Panc1 (cell line): ENCODE results near the gene ARPP19. TPM values are rescaled to one million over a fixed set of nuclear protein-coding genes. Genes with fewer than 3 reads are reported as not detected.

Experiments used
- ATAC-seq: fragments of 200-7000 bp; cut with Tn5 transposase; 2 replicates; pipeline ENCODE4 v1.9.1; 2020; ENCODE audit warnings: mild to moderate bottlenecking, moderate library complexity
- BruUV-seq: library from RNA; stranded (reverse); fragments of 400-500 nt; replicated peaks from 2 replicates; lab custom pipeline; 2021; lab: Mats Ljungman, UMichigan
- CTCF ChIA-PET: fragments of 300-600 bp; sonication (Branson Sonifier 250); formaldehyde crosslinking; loops from one replicate; lab custom pipeline; 2022; ENCODE audit warnings: antibody characterized with exemption; lab: Charles Lee
- POLR2A ChIA-PET: fragments of 300-600 bp; sonication (Branson Sonifier 250); formaldehyde crosslinking; loops from one replicate; lab custom pipeline; 2022; ENCODE audit warnings: antibody characterized with exemption; lab: Charles Lee
- DNase-seq: peaks from one replicate; pipeline ENCODE4 v3.0.0-alpha.2; 2010; ENCODE audit warnings: low read depth, low spot score
- H3K27ac ChIP-seq: 2 replicates; pipeline ENCODE4 v1.5.1; 2011; ENCODE audit warnings: mild to moderate bottlenecking, low read length, inconsistent platforms
- H3K27me3 ChIP-seq: fragments of 200-500 bp; sonication (Bioruptor generic); 2 replicates; pipeline ENCODE4 v1.6.0; 2014; ENCODE audit warnings: low read length, inconsistent platforms; ENCODE audit not compliant: control insufficient read depth, insufficient read depth
- H3K36me3 ChIP-seq: fragments of 200-500 bp; sonication (Bioruptor generic); 2 replicates; pipeline ENCODE4 v1.5.1; 2014; ENCODE audit warnings: inconsistent platforms, mild to moderate bottlenecking, low read length, moderate library complexity; ENCODE audit not compliant: control insufficient read depth, insufficient read depth
- H3K4me1 ChIP-seq: 2 replicates; pipeline ENCODE4 v1.5.1; 2011; ENCODE audit warnings: inconsistent platforms, mild to moderate bottlenecking, low read length, moderate library complexity; ENCODE audit not compliant: control insufficient read depth, insufficient read depth
- H3K4me3 ChIP-seq, 2 experiments: 2 replicates each; pipeline ENCODE4 v1.5.1; 2011 to 2012; ENCODE audit warnings: low read depth in 2 of 2, low read length in 2 of 2, mild to moderate bottlenecking in 2 of 2, inconsistent platforms in 1 of 2, moderate library complexity in 1 of 2
- H3K9me3 ChIP-seq: fragments of 200-500 bp; sonication (Bioruptor generic); 2 replicates; pipeline ENCODE4 v1.5.1; 2014; ENCODE audit warnings: low read depth, mild to moderate bottlenecking, inconsistent platforms, low read length, moderate library complexity; ENCODE audit not compliant: control insufficient read depth, insufficient read depth
- POLR2AphosphoS5 ChIP-seq: IDR thresholded peaks from 2 replicates; pipeline ENCODE4 v1.6.1; 2012; ENCODE audit warnings: mild to moderate bottlenecking, low read depth, low read length, moderate library complexity
- SIN3A ChIP-seq: IDR thresholded peaks from 2 replicates; pipeline ENCODE4 v1.6.1; 2012; ENCODE audit warnings: low read depth, mild to moderate bottlenecking, low read length, moderate library complexity, borderline replicate concordance; ENCODE audit not compliant: insufficient read depth
- TCF7L2 ChIP-seq: IDR thresholded peaks from 2 replicates; pipeline ENCODE4 v1.6.1; 2011; ENCODE audit warnings: mild to moderate bottlenecking, low read depth, low read length, inconsistent platforms
- in situ Hi-C: cut with HindIII; loops from 2 replicates; pipeline ENCODE4 v1.10.0; 2016; ENCODE audit warnings: low sequenced_read_pairs, low pct_unique_long_range_greater_than_20kb
- intact Hi-C: fragments of 100-400 bp; cut with micrococcal nuclease; formaldehyde crosslinking; loops from one replicate; pipeline ENCODE4 v1.10.0; 2022; ENCODE audit not compliant: unreplicated experiment
- total RNA-seq: library from RNA; stranded (reverse); gene quantifications from one replicate; pipeline ENCODE4 v1.2.1, GENCODE V29; 2021; ENCODE audit not compliant: unreplicated experiment
- TF ChIP-seq, protein P1 (sequence below): fragments of 450-650 bp; IDR thresholded peaks from 2 replicates; pipeline ENCODE4 v1.5.1; 2017; ENCODE audit warnings: mild to moderate bottlenecking
- TF ChIP-seq, protein P2 (sequence below), 2 experiments: IDR thresholded peaks; 2 replicates each; pipeline ENCODE4 v1.6.1; 2011 to 2012; ENCODE audit warnings: low read depth in 2 of 2, control low read depth in 1 of 2, low read length in 1 of 2, mild to moderate bottlenecking in 1 of 2, moderate library complexity in 1 of 2; ENCODE audit not compliant: insufficient read depth in 1 of 2

The ARPP19 gene
- total RNA-seq, 1 experiment from 2014 or later: 153 TPM

DNA sequence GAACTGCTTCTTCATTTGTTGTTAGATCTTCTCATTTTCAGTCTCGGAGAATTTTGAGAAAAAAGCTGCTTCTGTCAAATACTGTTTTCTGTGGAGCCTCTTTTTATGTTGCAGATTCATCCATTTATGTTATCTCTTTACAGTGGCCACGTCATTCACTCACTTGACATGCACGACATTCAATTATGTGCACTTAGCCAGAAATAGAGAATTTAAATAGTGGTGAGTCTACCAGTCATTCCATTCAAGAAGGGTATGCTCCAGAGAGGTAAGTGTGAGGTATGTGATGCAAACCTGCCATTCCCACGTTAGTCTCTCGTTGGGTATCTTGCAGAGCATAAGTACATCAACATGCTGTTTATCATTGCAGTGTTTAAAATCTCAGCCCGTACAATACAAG lies 9.8 kb downstream of the ARPP19 start:
- no peak for DNase-seq
- peaks cover 16% of the 10 kb centered on the region for H3K4me1 ChIP-seq
- no peak overlapping the region for H3K27ac ChIP-seq
- intact Hi-C loops (loop anchor here (5.0 to 10.0 kb wide), 2 partner anchors 56 to 173 kb away; no protein-coding TSS in a partner anchor), in situ Hi-C loops (no loop called here)
- H3K27me3 ChIP-seq: no peaks in the 10 kb centered on the region
- no peak overlapping the region for H3K4me3 ChIP-seq
- ChIA-PET CTCF (no interaction called here), POLR2A (no interaction called here)
- peaks cover 22% of the 10 kb centered on the region; the same call in 1 of the 2 replicates for H3K36me3 ChIP-seq
- ATAC-seq: no peak
- no TSS peak for BruUV-seq
- no peaks in the 10 kb centered on the region for H3K9me3 ChIP-seq
- TF ChIP-seq, protein P1, sequence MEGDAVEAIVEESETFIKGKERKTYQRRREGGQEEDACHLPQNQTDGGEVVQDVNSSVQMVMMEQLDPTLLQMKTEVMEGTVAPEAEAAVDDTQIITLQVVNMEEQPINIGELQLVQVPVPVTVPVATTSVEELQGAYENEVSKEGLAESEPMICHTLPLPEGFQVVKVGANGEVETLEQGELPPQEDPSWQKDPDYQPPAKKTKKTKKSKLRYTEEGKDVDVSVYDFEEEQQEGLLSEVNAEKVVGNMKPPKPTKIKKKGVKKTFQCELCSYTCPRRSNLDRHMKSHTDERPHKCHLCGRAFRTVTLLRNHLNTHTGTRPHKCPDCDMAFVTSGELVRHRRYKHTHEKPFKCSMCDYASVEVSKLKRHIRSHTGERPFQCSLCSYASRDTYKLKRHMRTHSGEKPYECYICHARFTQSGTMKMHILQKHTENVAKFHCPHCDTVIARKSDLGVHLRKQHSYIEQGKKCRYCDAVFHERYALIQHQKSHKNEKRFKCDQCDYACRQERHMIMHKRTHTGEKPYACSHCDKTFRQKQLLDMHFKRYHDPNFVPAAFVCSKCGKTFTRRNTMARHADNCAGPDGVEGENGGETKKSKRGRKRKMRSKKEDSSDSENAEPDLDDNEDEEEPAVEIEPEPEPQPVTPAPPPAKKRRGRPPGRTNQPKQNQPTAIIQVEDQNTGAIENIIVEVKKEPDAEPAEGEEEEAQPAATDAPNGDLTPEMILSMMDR: no peak
- TF ChIP-seq TCF7L2 (no peak), SIN3A (no peak), POLR2AphosphoS5 (no peak)
- TF ChIP-seq, protein P2, sequence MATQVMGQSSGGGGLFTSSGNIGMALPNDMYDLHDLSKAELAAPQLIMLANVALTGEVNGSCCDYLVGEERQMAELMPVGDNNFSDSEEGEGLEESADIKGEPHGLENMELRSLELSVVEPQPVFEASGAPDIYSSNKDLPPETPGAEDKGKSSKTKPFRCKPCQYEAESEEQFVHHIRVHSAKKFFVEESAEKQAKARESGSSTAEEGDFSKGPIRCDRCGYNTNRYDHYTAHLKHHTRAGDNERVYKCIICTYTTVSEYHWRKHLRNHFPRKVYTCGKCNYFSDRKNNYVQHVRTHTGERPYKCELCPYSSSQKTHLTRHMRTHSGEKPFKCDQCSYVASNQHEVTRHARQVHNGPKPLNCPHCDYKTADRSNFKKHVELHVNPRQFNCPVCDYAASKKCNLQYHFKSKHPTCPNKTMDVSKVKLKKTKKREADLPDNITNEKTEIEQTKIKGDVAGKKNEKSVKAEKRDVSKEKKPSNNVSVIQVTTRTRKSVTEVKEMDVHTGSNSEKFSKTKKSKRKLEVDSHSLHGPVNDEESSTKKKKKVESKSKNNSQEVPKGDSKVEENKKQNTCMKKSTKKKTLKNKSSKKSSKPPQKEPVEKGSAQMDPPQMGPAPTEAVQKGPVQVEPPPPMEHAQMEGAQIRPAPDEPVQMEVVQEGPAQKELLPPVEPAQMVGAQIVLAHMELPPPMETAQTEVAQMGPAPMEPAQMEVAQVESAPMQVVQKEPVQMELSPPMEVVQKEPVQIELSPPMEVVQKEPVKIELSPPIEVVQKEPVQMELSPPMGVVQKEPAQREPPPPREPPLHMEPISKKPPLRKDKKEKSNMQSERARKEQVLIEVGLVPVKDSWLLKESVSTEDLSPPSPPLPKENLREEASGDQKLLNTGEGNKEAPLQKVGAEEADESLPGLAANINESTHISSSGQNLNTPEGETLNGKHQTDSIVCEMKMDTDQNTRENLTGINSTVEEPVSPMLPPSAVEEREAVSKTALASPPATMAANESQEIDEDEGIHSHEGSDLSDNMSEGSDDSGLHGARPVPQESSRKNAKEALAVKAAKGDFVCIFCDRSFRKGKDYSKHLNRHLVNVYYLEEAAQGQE (IDR thresholded peaks at IDR 0.05; ENCODE audit: insufficient read depth in 1 of 2, low read depth in 2 of 2, low read length in 1 of 2): no peak

DNA sequence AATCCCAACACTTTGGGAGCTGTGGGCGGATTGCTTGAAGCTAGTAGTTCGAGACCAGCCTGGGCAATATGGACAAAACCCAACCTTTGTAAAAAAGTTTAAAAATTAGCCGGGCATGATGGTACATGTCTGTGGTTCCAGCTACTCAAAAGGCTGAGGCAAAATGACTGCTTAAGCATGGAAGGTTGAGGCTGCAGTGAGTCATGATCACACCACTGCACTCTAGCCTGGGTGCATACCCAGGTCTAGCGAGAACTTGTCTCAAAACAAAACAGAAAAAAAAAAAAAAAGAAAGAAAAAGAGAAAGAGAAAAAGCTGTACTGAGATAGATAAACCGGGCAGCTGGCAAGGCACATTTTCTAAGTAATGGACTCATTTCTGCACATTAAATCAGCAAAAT lies 10.6 kb downstream of the ARPP19 start:
- no peak for DNase-seq
- intact Hi-C loops (loop anchor here (5.0 to 10.0 kb wide), 2 partner anchors 57 to 174 kb away; no protein-coding TSS in a partner anchor), in situ Hi-C loops (no loop called here)
- TF ChIP-seq, protein P1: no peak
- TF ChIP-seq POLR2AphosphoS5 (no peak), TCF7L2 (no peak), SIN3A (no peak)
- TF ChIP-seq, protein P2 (IDR thresholded peaks at IDR 0.05; ENCODE audit: insufficient read depth in 1 of 2, low read depth in 2 of 2, low read length in 1 of 2): no peak
- no peak overlapping the region for H3K27ac ChIP-seq
- ChIA-PET CTCF (no interaction called here), POLR2A (interaction anchor here (0.6 to 0.7 kb wide), 2 partner anchors 89 to 1546 kb away, joined by 3 to 7 read pairs; no protein-coding TSS in a partner anchor)
- H3K9me3 ChIP-seq: no peaks in the 10 kb centered on the region
- no TSS peak for BruUV-seq
- H3K27me3 ChIP-seq: no peaks in the 10 kb centered on the region
- peaks cover 10% of the 10 kb centered on the region; the same call in 1 of the 2 replicates for H3K4me1 ChIP-seq
- H3K4me3 ChIP-seq: no peak overlapping the region
- H3K36me3 ChIP-seq: peaks cover 24% of the 10 kb centered on the region; the same call in 1 of the 2 replicates
- ATAC-seq: peak; percentile 71; the same call in 1 of the 2 replicates
